Right renal pelvis (tissue), 4 donors: ENCODE data around the gene KPNA6. TPM values are rescaled to one million over a fixed set of nuclear protein-coding genes. Genes with fewer than 3 reads are reported as not detected.
"Not testable (repeated sequence)": the region's sequence is repeated elsewhere in the genome, so short reads cannot be mapped to it uniquely, and the experiment has no call there.

Experiments used
- DNase-seq, 4 donors: peaks; one replicate each; pipeline ENCODE4 v3.0.0-alpha.2; 2013; ENCODE audit warnings: low read depth in 4 of 4, low spot score in 3 of 4, missing footprints in 1 of 4
- polyA plus RNA-seq, 4 donors: library from polyadenylated mRNA; unstranded; fragments of 120-200 nt; gene quantifications; one replicate each; pipeline ENCODE4 v1.2.1, GENCODE V29; 2013; ENCODE audit not compliant: insufficient read length in 4 of 4

Gene KPNA6
- 10 to 100 TPM; 33.4 to 42.0 (median 38.4) TPM for polyA plus RNA-seq

DNA sequence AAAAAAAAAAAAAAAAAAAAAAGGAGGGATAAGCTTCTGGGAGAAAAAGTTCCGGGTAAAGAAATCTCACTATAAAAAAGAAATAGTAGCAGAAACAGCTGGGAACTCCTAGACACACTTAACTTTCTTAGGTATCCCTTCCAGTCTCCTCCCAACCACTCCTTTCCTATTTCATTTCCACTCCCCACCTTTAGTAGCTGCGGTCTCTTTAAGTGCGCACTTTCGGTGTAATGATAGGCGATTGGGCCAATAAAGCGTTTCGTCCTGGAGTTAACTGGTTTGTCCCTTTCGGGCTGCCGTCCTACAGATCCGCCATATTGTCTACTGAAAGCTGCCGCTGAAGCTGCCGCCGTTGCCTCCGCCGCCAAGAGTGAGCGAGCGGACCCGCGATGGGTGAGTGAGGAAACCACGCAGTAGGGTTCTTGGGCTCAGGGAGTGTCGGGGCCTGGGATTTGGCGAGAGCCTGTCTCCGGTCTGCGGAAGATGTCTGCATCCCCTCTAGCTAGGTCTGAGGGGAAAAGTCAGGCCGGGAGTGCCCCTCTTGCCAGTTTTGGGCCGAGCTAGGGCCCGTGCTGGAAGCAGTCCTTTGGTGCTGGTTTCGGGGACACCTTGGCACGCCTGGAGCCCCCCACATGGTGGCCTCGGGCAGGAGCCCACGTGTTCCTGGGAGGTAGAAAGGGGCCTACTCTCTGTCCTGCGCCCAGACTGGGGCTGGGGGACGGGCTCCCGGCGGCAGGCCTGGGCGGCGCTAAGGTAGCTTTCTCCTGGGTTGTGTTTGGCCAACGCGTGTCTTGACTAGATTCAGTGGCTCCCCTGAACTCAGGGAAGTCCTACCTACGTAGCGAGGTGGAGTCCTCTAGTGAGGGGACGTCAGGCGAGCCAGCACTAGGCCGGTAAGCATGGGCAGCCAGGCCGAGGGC is at the start of gene KPNA6:
Gene KPNA6, plus strand, starts transcription at position 315 of the 920 bp plus-strand sequence. Its CDS starts 75 bp downstream, at position 390.
- peak; percentile 91 to 94 (median 92) for DNase-seq

DNA sequence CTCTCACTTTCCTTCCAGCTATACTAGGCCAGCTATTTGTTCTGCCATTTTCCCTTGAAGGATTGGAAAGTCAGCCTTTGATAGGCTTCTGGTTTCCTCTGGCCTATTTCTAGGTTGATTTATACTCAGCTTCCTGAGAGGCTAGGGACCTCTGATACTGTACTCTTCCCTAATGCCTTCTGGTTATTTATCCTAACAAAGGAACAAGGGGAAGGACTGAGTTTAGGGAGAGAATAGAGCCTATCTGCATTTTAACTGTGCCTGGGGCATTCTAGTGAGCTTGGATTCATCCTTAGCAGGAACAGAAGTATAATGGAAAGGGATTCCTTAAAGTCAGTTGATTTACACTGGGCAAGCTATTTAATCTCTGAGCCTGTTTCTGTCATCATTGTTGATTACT is 46.9 kb upstream of the KPNA6 start:
- no peak for DNase-seq

DNA sequence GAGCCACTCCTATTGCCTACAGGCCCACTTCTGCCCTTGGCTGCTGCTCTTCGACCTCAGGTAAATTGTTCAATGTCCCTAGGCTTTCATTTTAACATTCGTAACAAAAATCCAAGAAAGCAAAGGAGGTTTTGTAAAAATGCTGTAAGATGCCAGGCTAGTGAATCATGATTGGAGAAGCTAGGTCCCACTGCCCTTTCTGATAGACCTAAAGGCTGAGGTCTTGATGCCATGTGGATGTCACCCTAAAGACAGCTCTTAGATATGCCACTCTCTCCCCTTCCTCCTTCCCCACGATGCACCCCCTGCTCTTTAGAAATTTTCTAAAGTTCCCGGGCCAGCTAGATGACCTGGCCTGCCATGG is 45.0 kb upstream of the KPNA6 start:
- DNase-seq = no peak

DNA sequence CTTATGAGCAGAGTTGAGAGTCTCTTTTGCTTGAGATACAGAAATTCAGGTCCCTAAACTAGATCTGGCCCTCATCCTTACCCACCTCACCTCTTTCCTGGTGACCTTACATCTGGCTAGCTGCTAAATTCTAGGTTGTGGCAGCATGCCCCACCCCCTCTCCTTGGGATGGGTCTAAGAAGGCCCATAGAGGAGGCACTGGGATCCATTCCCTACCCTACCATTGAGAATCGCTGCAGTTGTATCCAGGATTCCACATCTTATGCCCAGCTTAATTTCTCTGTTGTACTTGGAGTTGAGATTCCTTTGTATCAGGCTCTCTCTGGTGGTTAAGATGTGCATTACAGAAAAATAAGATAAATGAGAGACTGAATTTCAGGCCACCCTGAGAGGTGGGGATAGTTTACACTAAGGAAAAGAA is 44.6 kb upstream of the KPNA6 start:
- DNase-seq = peak in 1 of 4 donors; percentile 43

DNA sequence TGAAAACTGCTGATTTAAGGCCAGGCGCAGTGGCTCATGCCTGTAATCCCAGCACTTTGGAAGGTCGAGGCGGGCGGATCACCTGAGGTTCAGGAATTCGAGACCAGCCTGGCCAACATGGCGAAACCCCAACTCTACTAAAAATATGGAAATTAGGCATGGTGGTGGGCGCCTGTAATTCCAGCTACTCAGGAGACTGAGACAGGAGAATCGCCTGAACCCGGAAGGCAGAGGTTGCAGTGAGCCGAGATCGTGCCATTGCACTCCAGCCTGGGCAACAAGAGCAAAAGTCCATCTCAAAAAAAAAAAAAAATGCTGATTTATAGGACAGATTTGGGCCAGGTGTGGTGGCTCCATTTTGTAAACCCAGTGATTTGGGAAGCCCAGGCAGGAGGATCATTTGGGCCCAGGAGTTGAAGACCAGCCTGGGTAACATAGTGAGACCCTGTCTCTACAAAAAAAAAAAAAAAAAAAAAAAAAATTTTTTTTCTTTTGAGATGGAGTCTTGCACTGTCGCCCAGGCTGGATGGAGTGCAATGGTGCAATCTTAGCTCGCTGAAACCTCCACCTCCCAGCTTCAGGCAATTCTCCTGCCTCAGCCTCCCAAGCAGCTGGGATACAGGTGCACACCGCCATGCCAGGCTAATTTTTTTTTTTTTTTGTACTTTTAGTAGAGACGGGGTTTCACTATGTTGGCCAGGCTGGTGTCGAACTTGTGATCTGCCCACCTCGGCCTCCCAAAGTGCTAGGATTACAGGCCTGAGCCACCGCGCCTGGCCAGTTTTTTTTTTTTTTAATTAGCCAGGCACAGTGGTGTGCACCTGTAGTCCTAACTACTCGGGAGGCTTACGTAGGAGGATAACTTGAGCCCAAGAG is 42.0 kb upstream of the KPNA6 start:
- not testable (repeated sequence) for DNase-seq

DNA sequence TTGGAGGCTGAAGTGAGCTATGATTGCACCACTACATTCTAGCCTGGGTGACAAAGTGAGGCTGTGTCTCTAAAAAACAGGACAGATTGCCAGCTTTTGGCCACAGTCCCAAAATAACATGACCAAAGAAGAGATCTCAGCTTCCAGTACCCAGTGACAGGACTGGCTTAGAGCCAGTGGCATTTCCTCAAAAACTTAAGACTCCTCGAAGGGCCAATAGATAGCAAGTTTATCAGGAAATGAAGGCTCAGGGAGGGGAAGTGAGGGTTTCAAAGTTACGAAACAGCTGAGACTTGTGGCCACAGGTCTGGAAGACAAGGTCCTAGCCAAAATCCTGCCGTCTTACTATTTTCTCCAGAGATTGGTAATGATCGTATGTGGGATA is 41.4 kb upstream of the KPNA6 start:
- DNase-seq = no peak

DNA sequence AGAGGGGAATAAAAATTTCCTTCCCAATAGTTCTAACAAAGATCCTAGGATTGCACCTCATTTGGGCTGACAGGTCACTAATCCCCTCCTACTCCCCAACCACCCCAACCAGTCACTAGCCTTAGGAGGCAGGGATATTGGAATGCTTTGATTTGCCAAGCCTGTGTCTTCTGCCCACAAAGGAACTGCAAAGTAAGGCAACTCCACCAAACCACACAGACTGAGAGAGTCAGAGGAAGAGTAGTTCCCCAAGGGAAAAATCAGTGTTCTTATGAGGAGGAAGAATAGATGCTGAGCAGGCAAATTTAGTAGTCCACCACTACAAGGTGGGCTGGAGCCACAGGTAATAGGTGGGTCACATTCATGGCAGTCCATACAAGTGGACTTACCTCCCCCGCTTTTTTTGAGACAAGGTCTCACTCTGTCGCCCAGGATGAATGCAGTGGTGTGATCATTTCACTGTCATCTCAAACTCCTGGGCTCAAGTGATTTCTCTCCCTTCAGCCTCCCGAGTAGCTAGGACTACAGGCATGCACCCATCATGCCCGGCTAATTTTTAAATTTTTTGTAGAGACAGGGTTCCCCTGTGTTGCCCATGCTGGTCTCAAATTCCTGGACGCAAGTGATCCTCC is 38.8 kb upstream of the KPNA6 start:
- DNase-seq = no peak

DNA sequence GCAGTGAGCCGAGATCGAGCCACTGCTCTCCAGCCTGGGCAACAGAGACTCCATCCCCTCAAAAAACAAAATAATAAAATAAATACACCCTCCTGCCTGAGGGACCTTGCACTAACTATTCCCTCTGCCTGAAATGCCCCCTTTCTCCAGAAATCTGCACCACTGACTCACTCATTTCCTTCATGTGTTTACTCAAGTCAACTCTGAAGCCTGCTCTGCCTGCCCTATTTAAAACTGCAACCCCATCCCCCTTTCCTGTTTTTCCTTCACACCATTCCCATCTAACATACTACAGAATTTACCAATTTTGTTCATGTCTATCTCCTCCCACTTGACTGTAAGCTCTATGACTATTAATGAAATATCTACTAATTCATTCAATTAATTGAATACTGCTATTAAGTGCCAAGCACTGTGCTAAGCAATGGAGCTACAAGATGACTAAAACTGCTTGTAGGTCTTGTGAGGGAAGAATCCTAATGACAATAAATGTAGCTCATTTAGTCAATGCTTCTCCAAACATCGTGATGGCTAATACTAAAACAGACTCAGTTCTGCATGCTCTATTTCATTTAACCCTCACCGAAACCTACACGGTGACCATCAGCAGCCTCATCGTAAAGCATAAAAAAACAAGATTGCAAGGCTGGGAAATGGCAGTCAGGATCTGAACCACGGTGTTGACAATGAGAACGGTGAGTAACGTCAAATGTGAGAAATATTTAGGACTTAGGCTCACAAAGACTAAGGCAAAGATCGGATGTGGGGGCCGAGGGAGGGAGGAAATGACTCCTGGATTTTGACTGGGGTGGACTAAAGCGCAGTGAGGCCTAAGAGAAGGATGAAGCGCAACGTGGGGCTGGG is 35.9 kb upstream of the KPNA6 start:
- DNase-seq = no peak

DNA sequence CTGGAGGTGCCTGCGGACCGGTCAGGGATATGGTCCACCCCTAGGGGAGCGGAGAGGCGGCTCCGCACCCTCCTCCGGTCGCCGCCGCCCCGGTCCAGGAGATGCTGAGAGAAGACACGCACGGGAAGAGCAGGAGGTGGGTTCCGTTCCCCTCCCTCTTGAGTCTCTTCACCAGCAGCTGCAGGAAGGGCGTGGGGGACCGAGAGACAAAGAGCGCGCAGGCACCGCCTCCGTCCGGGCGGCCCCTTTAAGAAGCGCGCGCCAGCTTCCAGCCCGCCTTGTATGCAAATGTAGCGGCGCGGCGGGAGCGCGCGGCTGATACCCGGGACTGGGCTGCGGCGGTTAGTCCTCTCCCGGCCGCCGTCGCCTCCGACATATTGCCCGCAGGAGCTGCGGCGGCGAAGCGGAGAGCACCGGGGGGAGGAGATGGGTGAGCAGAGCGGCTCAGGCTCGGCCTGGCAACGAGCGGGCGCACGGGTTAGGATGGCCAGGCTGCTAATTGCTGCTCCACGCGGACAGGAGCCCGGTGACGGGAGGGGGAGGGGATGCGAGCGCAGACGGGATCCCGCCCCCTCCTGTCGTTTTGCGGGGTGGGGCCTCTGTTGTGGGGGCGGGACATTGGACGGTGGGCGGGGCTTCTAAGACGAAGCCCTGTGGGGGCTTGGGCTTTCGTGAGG is 35.1 kb upstream of the KPNA6 start, which contains the start of gene TMEM39B:
Gene TMEM39B, plus strand, starts transcription at position 318 of the 677 bp plus-strand sequence. Its CDS starts 109 bp downstream, at position 427.
- peak; percentile 89 to 97 (median 92) for DNase-seq

DNA sequence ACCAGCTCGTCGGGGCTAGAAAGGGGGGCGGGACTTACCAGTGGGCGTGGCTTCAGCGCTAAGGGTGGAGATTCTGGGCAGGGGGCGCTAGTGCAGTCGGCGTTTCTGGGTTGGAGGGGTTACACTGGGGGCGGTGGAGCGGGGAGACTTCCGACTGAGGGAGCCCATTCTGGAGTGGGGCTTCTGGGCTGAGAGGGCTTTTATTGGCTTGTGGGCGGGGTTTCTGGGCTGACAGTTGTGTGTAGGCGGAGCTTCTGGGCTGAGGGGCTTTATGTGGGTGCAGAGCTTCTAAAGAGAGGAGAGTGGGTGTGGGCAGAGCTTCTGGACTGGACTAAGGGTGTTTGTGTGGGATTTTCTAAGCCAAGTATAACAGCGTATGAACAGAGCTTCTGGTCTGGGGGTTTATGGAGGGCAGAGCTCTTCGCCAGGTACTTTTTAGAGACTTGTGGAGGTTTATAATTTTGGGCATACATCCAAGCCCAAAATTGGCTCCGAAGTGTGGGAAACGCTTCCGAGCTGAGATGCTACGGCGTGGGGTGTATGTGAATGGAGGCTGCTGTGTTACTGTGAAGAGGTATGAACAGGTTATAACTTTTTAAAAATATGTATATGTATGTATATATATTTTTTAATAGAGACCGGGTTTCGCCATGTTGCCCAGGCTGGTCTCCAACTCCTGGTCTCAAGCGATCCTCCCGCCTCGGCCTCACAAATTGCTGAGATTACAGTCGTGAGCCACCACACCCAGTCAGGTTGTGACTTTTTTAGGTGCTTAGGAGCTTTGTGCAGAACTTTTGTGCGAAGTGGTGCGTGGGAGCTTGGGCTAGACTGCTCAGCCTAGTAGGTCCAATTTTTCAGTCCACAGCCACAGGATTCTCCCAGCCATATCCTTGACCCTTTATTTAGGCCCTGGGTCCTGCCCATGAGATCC is 34.3 kb upstream of the KPNA6 start:
- peak in 3 of 4 donors; percentile 83 to 91 (median 89) for DNase-seq

DNA sequence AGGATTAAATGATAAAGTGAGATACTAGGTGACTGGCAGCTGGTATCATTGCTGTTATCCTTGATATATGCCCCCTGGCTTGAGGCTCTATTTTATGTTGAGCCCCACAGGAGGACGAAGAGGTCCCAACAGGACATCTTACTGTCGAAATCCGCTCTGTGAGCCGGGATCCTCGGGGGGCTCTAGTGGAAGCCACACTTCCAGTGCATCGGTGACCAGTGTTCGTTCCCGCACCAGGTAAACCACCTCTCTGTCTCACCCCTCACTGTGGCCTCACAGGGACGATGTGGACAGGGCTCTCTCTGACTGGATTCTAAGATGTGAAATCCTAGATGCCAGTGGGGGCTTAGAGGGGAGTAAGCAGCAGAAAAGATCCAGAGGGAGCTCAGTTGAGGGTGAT is 33.0 kb upstream of the KPNA6 start:
- no peak for DNase-seq

DNA sequence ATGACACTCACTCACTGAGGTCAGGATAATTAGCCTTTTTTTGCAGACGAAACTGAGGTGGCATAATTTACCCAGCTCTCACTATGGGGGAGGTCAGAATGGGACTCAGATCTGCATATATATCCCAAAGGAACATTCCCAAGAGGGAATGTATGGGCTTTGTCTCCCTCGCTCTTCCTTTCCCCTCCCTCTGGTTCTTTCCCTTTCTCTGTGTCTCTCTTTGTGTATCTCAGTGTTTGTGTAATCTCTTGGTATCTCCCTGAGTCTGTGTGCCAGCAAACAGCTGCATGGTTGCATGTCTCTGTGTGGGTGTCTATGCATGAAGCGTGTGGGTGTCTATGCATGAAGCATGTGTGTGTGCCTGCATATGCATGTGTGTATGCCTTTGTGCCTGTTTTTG is 30.4 kb upstream of the KPNA6 start:
- no peak for DNase-seq

DNA sequence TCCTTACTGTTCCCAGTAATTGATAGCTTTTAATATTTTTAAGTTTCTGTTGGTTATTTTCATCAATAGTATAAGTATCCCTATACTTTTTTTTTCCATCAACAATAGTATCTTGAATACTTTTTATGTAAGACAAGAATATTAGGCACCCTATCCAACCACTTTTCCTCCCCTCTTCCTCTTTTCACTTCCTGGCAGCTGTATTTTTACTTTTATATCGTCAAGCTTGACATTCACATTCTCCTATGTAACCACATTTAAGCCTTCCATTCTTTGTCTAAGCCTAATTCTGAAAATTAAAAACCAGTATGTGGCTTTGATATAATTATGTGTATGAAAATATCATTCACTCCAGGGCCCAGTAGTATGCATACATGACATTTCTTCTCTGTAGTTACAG is 25.8 kb upstream of the KPNA6 start:
- no peak for DNase-seq

DNA sequence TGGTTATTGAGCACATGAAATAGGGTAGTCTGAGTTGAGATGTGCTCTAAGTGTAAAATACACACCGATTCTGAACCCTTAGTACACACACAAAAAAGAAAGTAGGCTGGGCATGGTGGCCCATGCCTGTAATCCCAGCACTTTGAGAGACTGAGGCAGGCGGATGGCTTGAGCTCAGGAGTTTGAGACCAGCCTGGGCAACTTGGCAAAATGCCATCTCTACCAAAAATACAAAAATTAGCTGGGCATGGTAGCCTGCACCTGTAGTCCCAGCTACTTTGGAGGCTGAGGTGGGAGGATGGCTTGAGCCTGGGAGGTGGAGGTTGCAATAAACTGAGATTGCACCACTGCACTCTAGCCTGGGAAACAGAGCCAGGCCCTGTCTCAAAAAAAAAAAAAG is 21.5 kb upstream of the KPNA6 start:
- not testable (repeated sequence) for DNase-seq

DNA sequence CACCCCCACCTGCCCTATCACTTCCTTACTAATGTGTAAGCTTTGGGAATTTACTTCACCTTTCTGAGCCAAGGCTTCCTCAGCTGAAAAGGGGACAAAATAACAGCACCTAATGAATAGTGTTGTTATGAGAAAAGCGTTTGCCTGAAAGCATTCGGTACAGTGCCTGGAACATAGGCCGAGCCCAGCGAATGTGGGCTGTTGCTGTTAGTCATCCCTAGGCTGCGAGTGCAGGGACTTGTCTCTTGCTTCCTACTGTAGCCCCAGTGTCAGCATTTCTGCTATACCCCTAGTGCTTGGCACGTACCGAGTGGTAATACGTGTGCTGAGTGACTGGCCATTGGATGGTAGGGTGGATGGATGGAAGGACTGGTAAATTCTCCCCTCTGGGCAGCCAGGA is 16.7 kb upstream of the KPNA6 start:
- DNase-seq = no peak

DNA sequence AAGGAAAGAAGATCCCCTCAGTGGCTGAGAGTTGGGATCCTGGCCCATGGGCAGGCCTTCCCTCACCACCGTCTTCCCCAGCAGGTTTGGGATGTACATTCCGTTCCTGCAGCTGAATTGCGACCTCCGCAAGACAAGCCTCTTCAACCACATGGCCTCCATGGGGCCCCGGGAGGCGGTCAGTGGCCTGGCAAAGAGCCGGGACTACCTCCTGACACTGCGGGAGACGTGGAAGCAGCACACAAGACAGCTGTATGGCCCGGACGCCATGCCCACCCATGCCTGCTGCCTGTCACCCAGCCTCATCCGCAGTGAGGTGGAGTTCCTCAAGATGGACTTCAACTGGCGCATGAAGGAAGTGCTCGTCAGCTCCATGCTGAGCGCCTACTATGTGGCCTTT is 16.3 kb upstream of the KPNA6 start:
- no peak for DNase-seq

DNA sequence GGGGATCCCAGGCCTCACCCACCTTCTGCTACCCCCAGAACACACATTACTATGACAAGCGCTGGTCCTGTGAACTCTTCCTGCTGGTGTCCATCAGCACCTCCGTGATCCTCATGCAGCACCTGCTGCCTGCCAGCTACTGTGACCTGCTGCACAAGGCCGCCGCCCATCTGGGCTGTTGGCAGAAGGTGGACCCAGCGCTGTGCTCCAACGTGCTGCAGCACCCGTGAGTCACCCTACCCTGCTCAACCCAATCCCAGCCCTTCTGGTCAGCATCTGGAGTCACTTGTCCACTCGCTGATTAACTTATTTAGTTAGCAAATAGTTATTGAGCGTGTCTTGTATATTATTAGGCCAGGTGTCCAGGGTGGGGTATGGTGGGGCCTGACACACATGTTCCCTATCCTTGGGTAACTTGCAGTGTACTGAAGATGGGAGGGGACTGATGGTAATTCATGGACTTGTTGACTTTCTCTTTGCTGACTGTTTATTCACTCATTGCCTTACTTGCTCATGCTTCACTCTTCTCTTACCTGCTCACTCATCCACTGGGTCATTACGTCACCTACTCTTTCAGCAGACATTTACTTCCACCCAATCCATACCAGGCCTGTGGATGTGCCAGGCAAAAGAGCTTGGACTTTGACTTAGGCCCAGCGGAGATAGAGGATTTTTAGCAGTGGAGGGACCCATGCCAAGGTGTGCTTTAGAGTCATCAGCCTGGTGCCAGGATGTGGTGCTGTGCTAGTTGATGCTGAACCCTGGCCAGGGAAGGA is 12.9 kb upstream of the KPNA6 start:
- DNase-seq = no peak
